ENCODE data around the gene CFC1.
"Not testable (repeated sequence)": the region's sequence is repeated elsewhere in the genome, so short reads cannot be mapped to it uniquely, and the experiment has no call there.

Gene CFC1

GRCh38 chr2:130599393-130599792 is at the start of gene CFC1:
Gene CFC1 (minus strand): TSS chr2:130599575. CDS start chr2:130599287, 288 bp downstream.
- DNase-seq (ENCODE audit: low read depth) = not testable (repeated sequence)

GRCh38 chr2:130641688-130642087 is 42.3 kb upstream of the CFC1 start:
- not testable (repeated sequence) for DNase-seq (ENCODE audit: low read depth)

- DNase-seq (ENCODE audit: low read depth) = not testable (repeated sequence)
These were observed 39.6 kb upstream of the CFC1 start for GRCh38 chr2:130638973-130639372.

GRCh38 chr2:130628784-130629475 is 29.6 kb upstream of the CFC1 start:
- DNase-seq (ENCODE audit: low read depth) = not testable (repeated sequence)

GRCh38 chr2:130611140-130611539 is 11.8 kb upstream of the CFC1 start, which contains the start of gene POTEJ:
Gene POTEJ (plus strand): TSS chr2:130611440. CDS start chr2:130611533, 93 bp downstream.
- DNase-seq (ENCODE audit: low read depth) = not testable (repeated sequence)

- DNase-seq (ENCODE audit: low read depth) = not testable (repeated sequence)
These were observed 11.1 kb upstream of the CFC1 start for GRCh38 chr2:130610486-130610885.

- DNase-seq (ENCODE audit: low read depth) = not testable (repeated sequence)
These were observed 9.9 kb upstream of the CFC1 start for GRCh38 chr2:130609002-130609920.

- not testable (repeated sequence) for DNase-seq (ENCODE audit: low read depth)
These were observed 9.1 kb upstream of the CFC1 start for GRCh38 chr2:130608276-130609001.

GRCh38 chr2:130601648-130602302 is 2.4 kb upstream of the CFC1 start:
- DNase-seq (ENCODE audit: low read depth) = not testable (repeated sequence)

GRCh38 chr2:130599926-130600325 is 551 bp upstream of the CFC1 start:
- not testable (repeated sequence) for DNase-seq (ENCODE audit: low read depth)

GRCh38 chr2:130598463-130598862 is 912 bp downstream of the CFC1 start:
- not testable (repeated sequence) for DNase-seq (ENCODE audit: low read depth)

- not testable (repeated sequence) for DNase-seq (ENCODE audit: low read depth)
These were observed 1.4 kb downstream of the CFC1 start for GRCh38 chr2:130597994-130598393.

- DNase-seq (ENCODE audit: low read depth) = not testable (repeated sequence)
These were observed 2.6 kb downstream of the CFC1 start for GRCh38 chr2:130596757-130597156.

- not testable (repeated sequence) for DNase-seq (ENCODE audit: low read depth)
These were observed 5.4 kb downstream of the CFC1 start for GRCh38 chr2:130594011-130594410.

- DNase-seq (ENCODE audit: low read depth) = not testable (repeated sequence)
These were observed 6.5 kb downstream of the CFC1 start for GRCh38 chr2:130592791-130593414.

- DNase-seq (ENCODE audit: low read depth) = not testable (repeated sequence)
These were observed 8.5 kb downstream of the CFC1 start for GRCh38 chr2:130590842-130591359.

GRCh38 chr2:130590170-130590841 is 9.1 kb downstream of the CFC1 start:
- not testable (repeated sequence) for DNase-seq (ENCODE audit: low read depth)

GRCh38 chr2:130588688-130589458 is 10.5 kb downstream of the CFC1 start:
- not testable (repeated sequence) for DNase-seq (ENCODE audit: low read depth)

GRCh38 chr2:130584726-130585125 is 14.6 kb downstream of the CFC1 start:
- DNase-seq (ENCODE audit: low read depth) = not testable (repeated sequence)
